ENCODE measurements around the gene CDCP1.

Gene CDCP1

GRCh38 chr3:45109771-45110508, 36.2 kb downstream of the CDCP1 start:
- no peak for DNase-seq (ENCODE audit: low read depth)

GRCh38 chr3:45106874-45107273, 39.3 kb downstream of the CDCP1 start:
- no peak for DNase-seq (ENCODE audit: low read depth)

GRCh38 chr3:45105855-45106671, 40.1 kb downstream of the CDCP1 start:
- DNase-seq (ENCODE audit: low read depth): peak; percentile 77

- no peak for DNase-seq (ENCODE audit: low read depth)
Observed at GRCh38 chr3:45104715-45105711, 41.2 kb downstream of the CDCP1 start.

GRCh38 chr3:45103753-45104714, 42.1 kb downstream of the CDCP1 start:
- DNase-seq (ENCODE audit: low read depth): no peak

- no peak for DNase-seq (ENCODE audit: low read depth)
Observed at GRCh38 chr3:45103334-45103733, 42.8 kb downstream of the CDCP1 start.

- DNase-seq (ENCODE audit: low read depth): peak; percentile 61
Observed at GRCh38 chr3:45100981-45101407, 45.2 kb downstream of the CDCP1 start.

- no peak for DNase-seq (ENCODE audit: low read depth)
Observed at GRCh38 chr3:45098310-45098709, 47.9 kb downstream of the CDCP1 start.

GRCh38 chr3:45097296-45097883, 48.8 kb downstream of the CDCP1 start:
- no peak for DNase-seq (ENCODE audit: low read depth)

GRCh38 chr3:45095916-45096526, 50.2 kb downstream of the CDCP1 start:
- no peak for DNase-seq (ENCODE audit: low read depth)

GRCh38 chr3:45093176-45093575, 53.0 kb downstream of the CDCP1 start:
- DNase-seq (ENCODE audit: low read depth): no peak

- DNase-seq (ENCODE audit: low read depth): peak; percentile 64
Observed at GRCh38 chr3:45092132-45093031, 53.8 kb downstream of the CDCP1 start.

- DNase-seq (ENCODE audit: low read depth): no peak
Observed at GRCh38 chr3:45090855-45091254, 55.3 kb downstream of the CDCP1 start.

- no peak for DNase-seq (ENCODE audit: low read depth)
Observed at GRCh38 chr3:45088543-45089358, 57.4 kb downstream of the CDCP1 start.

- no peak for DNase-seq (ENCODE audit: low read depth)
Observed at GRCh38 chr3:45087155-45087554, 59.0 kb downstream of the CDCP1 start.

GRCh38 chr3:45084820-45085816, 61.1 kb downstream of the CDCP1 start:
- peak; percentile 93 for DNase-seq (ENCODE audit: low read depth)

- no peak for DNase-seq (ENCODE audit: low read depth)
Observed at GRCh38 chr3:45084361-45084760, 61.8 kb downstream of the CDCP1 start.
